ELF-1 (cell line): ENCODE measurements around the gene GIT2.
"Not testable (repeated sequence)": the region's sequence is repeated elsewhere in the genome, so short reads cannot be mapped to it uniquely, and the experiment has no call there.

ENCODE experiments used
- DNase-seq: peaks from one replicate; pipeline ENCODE4 v3.0.0-alpha.2; 2016; ENCODE audit warnings: low read depth, low spot score

The GIT2 gene

DNA sequence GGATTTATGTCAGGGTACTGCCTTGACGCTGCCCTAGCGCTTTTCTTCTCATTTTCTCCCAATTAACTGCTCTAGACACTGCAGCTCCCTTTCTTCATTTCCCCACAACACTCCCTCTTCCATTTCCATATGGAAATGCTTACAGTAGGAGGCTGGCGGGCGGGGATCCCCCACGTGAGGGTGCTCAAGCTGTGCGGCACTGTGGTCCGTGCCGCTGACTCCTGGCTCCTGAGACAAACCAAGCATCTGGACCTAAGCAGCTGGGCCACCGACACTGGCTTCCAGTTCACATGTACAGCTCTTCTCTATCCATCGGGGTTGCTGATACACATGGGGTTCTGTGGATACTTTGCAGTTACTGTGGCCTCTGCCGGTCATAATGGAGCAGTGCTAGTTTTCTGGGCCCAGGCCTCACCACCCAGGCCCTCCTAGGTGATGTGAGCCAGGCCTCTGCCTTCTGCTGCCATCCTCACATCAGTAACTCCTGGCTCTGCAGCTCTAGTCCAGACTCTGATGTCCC is 75.8 kb downstream of the GIT2 start:
- DNase-seq, result no peak

GRCh38 chr12:109919456-109919855 is 76.7 kb downstream of the GIT2 start:
- no peak for DNase-seq

DNA sequence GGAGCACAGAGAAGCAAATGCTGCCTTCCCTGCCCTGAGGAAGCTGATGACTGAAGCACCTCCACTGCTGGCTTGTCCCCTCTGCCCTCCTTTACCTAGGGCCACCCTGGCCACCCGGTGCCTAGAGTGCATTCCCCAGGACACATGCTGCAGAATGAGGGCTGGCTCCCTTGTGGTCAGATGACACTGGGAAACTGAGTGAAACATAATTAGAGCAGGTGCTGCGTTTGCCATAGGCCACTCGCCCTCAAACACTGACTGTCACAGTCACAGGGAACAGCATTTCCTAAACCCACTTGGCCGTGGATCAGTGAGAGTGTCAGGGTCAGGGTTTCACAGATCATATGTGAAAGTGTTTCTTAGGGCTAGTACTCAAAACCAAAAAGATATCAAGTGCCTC is 80.1 kb downstream of the GIT2 start:
- DNase-seq, result no peak

DNA sequence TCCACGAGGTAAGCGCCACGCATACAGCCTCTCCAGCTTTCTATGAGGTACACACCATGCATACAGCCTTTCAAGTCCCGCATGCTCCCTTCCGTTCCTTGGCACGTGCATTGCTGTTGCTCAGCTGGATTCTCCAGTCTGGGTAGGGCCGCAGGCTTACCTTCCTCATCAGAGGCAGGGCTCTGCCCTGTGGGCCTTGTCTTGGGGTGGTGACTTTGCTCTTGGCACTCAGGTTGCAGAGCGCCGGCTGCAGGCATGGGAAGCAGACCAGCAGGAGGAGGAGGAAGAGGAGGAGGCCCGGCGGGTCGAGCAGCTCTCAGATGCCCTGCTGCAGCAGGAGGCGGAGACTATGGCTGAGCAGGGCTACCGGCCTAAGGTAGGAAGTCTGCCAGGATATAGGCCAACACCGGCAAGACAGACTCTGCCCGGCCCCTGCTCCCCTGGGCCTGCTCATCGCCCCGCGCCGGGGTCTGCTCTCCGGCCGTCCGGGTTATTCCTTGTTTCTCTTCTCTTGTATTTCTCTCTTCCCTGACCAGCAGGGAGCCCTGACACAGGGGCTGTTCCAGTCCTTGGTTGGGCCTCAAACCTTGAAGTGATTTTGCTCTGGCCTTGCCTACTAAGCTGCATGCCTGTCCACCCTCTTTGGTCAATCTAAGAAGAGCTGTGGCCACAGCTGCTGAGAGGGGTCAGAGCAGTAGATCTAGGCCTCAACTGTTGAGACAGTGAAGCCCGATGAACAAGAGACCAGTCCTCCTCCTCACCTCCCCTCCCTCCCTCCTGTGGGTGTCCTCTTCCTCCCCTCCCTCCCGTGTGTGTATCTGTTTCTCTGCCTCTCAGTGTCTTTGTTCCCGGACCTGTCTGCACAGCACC is 80.8 kb downstream of the GIT2 start:
- DNase-seq, result no peak

DNA sequence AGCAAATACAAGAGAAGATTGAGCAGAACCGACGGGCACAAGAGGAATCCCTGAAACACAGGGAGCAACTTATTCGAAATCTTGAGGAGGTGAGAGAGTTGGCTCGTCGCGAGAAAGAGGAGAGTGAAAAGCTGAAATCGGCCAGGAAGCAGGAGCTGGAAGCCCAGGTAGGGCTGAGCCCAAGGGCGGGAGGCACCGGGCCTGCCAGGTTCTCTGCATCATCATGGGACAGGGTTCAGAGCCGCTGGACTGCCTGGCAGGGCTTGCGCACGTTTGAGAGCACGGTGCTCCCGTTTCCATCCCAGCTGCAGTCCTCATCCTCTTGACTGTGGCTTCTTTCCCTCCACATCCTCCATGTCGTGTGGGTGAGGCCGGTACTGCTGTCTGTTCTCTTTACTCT is 81.7 kb downstream of the GIT2 start:
- DNase-seq, result no peak

- DNase-seq, result no peak
Observed at GRCh38 chr12:109912855-109913321, 83.3 kb downstream of the GIT2 start.

GRCh38 chr12:109910969-109911348 is 85.2 kb downstream of the GIT2 start:
- peak; percentile 86 for DNase-seq

DNA sequence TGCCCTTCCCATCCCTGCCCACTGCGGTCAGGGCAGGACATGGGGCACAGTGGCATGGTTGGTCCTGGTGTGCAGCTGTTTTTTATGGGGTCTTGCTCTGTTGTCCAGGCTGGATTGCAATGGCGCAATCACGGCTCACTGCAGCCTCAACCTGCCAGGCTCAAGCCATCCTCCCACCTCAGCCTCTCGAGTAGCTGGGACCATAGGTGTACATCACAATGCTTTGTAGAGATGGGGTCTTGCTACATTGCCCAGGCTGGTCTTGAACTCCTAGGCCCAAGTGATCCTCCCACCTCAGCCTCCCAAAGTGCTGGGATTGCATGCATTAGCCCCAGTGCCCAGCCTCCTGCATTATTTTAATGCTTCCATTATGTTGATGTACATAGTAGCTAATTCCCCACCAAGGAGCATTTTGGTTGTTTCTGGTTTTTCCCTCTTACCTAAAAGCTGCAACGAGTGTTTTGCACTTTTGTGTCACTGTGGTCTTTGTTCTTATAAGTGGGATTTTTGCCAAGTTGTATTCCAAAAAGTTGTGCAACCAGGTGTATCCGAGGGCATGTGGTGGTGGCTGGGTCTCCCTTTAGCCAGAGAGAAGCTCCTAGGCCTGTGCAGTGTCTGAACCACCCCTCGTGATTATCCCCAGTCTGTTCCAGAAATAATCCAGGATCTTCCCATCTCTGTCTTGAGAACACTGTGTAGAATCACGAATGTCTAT is 85.8 kb downstream of the GIT2 start:
- no peak for DNase-seq

- DNase-seq, result no peak
Observed at GRCh38 chr12:109905301-109905700, 90.9 kb downstream of the GIT2 start.

DNA sequence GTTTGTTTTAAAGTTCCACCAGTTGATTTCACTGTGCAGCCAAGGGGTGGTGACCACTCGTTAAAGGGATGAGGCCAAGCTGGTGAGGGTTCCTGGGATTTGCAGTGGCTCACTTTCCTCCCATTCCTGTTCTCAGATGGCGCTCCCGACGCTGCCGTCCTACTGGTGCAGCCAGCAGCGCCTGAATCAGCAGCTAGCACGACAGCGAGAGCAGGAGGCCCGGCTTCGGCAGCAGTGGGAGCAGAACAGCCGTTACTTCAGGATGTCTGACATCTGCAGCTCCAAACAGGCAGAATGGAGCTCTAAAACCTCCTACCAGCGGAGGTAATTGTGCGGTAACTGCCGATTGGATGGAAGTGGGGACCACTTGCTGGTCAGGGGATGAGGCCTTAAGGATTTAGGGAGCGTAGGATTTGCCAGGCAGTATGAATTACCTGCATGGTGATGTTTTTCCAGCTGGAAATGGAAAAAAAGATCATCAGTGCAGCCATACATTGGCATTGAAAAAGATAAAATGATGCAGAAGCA is 93.2 kb downstream of the GIT2 start:
- DNase-seq, result no peak

DNA sequence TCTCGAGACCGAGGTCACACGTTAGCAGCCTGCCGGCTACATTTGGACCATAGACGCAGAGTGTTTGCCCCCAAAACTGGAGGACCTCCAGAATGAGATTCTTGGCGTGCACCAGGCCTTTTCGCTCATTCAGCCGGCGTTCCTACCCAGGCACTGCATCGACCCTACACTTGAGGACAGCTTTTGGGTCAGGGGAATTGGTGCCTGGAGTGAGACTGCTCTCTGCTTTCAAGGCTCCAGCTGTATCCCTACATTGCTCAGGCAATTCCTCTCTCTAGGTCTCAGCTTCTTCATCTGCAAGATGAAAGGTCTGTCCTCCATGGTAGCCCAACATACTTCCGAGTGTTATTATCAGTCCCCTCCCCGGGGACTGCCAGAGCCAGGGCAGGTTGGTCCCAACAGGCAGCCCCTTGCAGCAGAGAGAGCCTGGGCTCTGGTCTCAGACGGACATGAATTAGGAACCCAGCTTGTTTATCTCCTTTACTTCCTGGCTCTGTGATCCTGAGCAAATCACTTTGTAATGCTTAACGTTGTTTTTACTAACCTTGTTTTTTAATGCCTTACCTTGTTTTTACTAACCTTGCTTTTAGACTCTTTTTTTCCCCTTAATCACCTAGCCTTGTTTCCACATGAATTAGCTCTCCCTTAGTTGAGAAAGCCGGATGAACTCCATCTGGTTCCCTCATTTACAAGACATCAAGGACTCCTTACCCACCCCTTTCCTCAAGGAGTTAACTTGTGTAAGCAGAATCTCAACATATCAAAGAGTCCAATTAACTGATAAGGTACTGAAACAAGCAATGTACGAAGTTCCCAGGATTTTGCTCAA is 95.2 kb downstream of the GIT2 start:
- peak; percentile 71 for DNase-seq

- peak; percentile 87 for DNase-seq
Observed at GRCh38 chr12:109899783-109900751, 96.1 kb downstream of the GIT2 start, which contains the start of gene TCHP. TSS of gene TCHP (plus strand) at chr12:109900274. CDS start at chr12:109903027, 2,753 bp downstream.

- not testable (repeated sequence) for DNase-seq
Observed at GRCh38 chr12:109899345-109899744, 96.8 kb downstream of the GIT2 start.

DNA sequence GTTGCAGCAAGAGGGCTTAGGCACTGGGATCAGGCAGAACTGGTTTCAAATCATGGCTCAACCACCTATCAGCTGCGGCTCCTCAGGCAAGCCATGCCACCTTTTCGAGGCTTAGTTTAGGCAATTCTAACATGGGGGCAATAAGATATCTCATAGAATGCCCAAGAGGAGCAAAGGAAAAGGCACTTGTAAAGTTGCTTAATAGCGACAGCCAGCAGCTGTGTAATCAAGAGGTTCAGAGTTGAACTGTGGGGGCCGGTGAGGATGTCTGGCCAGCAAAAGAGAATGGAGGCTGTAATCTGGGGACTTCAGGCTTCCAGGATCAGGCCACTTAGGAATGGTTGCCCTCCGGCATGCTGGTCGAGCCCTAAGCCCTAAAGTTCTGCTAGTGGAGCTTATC is 99.1 kb downstream of the GIT2 start:
- DNase-seq, result no peak

DNA sequence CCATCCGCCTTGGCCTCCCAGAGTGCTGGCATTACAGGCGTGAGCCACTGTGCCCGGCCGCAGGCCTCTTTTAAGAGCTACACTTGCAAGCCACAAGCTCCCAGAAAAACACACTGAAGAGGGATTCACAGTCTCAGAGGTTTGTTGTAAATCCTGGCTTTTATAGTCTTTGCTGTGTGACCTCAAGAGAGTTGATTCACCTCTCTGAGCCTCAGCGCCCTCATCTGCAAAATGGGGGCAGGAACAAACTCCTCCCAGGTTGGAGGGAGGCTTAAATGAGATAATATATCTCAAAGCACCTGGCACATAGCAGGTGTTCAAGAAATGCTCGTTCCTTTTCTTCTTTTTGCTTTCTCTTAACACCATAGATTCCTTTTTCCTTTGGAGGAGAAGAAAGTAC is 100.0 kb downstream of the GIT2 start:
- no peak for DNase-seq

- no peak for DNase-seq
Observed at GRCh38 chr12:109894939-109895338, 101.2 kb downstream of the GIT2 start.

- DNase-seq, result no peak
Observed at GRCh38 chr12:109893261-109893995, 102.7 kb downstream of the GIT2 start.

DNA sequence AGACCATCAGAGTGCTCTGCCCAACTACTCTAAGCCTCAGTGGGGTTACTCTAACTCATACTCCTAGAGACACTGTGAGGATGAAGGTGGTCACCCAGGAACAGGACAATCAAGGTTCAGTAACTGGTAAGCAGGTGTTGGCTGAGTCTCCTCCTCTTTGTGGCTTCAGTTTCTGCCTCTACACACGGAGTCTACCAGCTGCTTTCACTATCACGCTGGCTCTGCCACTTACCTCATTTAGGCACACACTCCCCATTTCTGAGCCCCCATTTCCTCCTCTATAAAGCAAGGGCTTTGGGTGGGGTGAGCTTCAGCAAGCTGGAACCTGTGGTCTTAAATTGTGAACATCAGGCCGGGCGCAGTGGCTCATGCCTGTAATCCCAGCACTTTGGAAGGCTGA is 103.4 kb downstream of the GIT2 start:
- no peak for DNase-seq

DNA sequence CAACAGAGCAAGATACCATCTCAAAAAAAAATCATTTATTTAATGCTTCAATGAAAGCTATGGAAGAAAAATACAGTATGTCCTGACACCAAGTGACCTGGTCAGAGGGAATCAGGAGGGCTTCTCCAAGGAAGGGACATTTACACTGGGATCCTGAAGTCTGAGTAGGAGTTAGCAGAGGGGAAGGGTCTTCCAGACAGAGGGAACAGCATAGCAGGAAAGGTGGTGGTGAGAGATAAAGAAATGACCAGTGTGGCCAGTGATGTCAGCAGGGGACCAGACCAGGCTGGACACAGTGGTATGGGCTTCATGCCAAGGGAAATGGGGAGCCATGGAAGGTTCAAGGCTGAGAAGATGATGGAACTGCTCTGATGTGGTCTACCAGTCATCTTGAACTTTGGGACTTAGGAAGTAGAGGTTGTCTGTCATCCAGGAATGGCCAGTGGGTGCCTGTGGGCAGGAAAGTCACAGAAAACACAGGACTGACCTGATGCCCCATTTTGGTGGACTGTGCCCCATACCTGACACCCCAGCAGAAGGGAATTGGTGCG is 103.9 kb downstream of the GIT2 start:
- DNase-seq, result no peak
